SK-N-SH treated with all-trans-retinoic acid at 6 μM for 48 hours (cell line): ENCODE measurements around the gene VMP1.

Source experiments
- ATAC-seq: fragments of 200-7000 bp; cut with Tn5 transposase; 3 replicates; pipeline ENCODE4 v1.9.1; 2020; ENCODE audit warnings: mild to moderate bottlenecking, moderate library complexity
- ARNTL ChIP-seq: fragments of 450-650 bp; formaldehyde crosslinking; IDR thresholded peaks from 2 replicates; pipeline ENCODE4 v1.5.0; 2020; ENCODE audit warnings: low read depth, mild to moderate bottlenecking, moderate library complexity, borderline replicate concordance
- CSDC2 ChIP-seq: fragments of 250-450 bp; sonication (Bioruptor Pico); IDR thresholded peaks from 2 replicates; pipeline ENCODE4 v1.5.0; 2020; ENCODE audit warnings: mild to moderate bottlenecking, moderate library complexity
- CSRNP3 ChIP-seq: fragments of 250-450 bp; sonication (Bioruptor Pico); IDR thresholded peaks from 2 replicates; pipeline ENCODE4 v1.5.1; 2021; ENCODE audit warnings: mild to moderate bottlenecking, moderate library complexity
- ESRRG ChIP-seq: fragments of 250-450 bp; sonication (Bioruptor Pico); IDR thresholded peaks from 2 replicates; pipeline ENCODE4 v1.6.1; 2021; ENCODE audit warnings: mild to moderate bottlenecking
- GLIS3 ChIP-seq: fragments of 250-450 bp; sonication (Bioruptor Pico); IDR thresholded peaks from 2 replicates; pipeline ENCODE4 v1.5.0; 2020; ENCODE audit warnings: mild to moderate bottlenecking, moderate library complexity
- ISL1 ChIP-seq: fragments of 250-450 bp; sonication (Bioruptor Pico); IDR thresholded peaks from 2 replicates; pipeline ENCODE4 v2.1.2; 2022; ENCODE audit warnings: mild to moderate bottlenecking, moderate library complexity
- OSR1 ChIP-seq: fragments of 250-450 bp; sonication (Bioruptor Pico); IDR thresholded peaks from 2 replicates; pipeline ENCODE4 v1.8.0; 2022; ENCODE audit warnings: moderate library complexity, mild to moderate bottlenecking, inconsistent platforms
- PPARA ChIP-seq: fragments of 250-450 bp; sonication (Bioruptor Pico); IDR thresholded peaks from 2 replicates; pipeline ENCODE4 v1.5.0; 2020; ENCODE audit warnings: mild to moderate bottlenecking, borderline replicate concordance
- RARB ChIP-seq: fragments of 250-450 bp; sonication (Bioruptor Pico); IDR thresholded peaks from 2 replicates; pipeline ENCODE4 v1.8.0; 2021; ENCODE audit warnings: mild to moderate bottlenecking, moderate library complexity
- SNAI2 ChIP-seq: fragments of 250-450 bp; sonication (Bioruptor Pico); IDR thresholded peaks from 2 replicates; pipeline ENCODE4 v1.5.0; 2020; ENCODE audit warnings: mild to moderate bottlenecking, moderate library complexity
- TCF4 ChIP-seq: fragments of 250-450 bp; sonication (Bioruptor Pico); IDR thresholded peaks from 2 replicates; pipeline ENCODE4 v1.8.0; 2021; ENCODE audit warnings: mild to moderate bottlenecking, moderate library complexity, borderline replicate concordance
- TOX ChIP-seq: fragments of 250-450 bp; sonication (Bioruptor Pico); IDR thresholded peaks from 2 replicates; pipeline ENCODE4 v1.8.0; 2021; ENCODE audit warnings: mild to moderate bottlenecking, moderate library complexity, borderline replicate concordance
- TSHZ2 ChIP-seq: fragments of 250-450 bp; sonication (Bioruptor Pico); IDR thresholded peaks from 2 replicates; pipeline ENCODE4 v1.5.0; 2020; ENCODE audit warnings: mild to moderate bottlenecking, moderate library complexity
- ZC3H10 ChIP-seq: fragments of 250-450 bp; sonication (Bioruptor Pico); IDR thresholded peaks from 2 replicates; pipeline ENCODE4 v1.5.1; 2021; ENCODE audit warnings: mild to moderate bottlenecking, moderate library complexity
- ZFP3 ChIP-seq: fragments of 250-450 bp; sonication (Bioruptor Pico); IDR thresholded peaks from 2 replicates; pipeline ENCODE4 v1.5.0; 2020; ENCODE audit warnings: mild to moderate bottlenecking, moderate library complexity
- ZFP30 ChIP-seq: fragments of 450-650 bp; formaldehyde crosslinking; IDR thresholded peaks from 2 replicates; pipeline ENCODE4 v1.5.0; 2022; ENCODE audit warnings: mild to moderate bottlenecking, moderate library complexity
- ZNF565 ChIP-seq: fragments of 450-650 bp; formaldehyde crosslinking; conservative IDR thresholded peaks from 2 replicates; pipeline ENCODE4 v1.5.0; 2020; ENCODE audit warnings: low read depth, mild to moderate bottlenecking, moderate library complexity
- ZNF70 ChIP-seq: fragments of 450-650 bp; formaldehyde crosslinking; IDR thresholded peaks from 2 replicates; pipeline ENCODE4 v1.5.0; 2020; ENCODE audit warnings: mild to moderate bottlenecking, moderate library complexity
- ZNF8 ChIP-seq: fragments of 450-650 bp; formaldehyde crosslinking; IDR thresholded peaks from 2 replicates; pipeline ENCODE4 v1.5.0; 2020; ENCODE audit warnings: mild to moderate bottlenecking, moderate library complexity
- TF ChIP-seq, protein P1 (sequence below): fragments of 250-450 bp; sonication (Bioruptor Pico); IDR thresholded peaks from 2 replicates; pipeline ENCODE4 v1.8.0; 2021; ENCODE audit warnings: low read depth, mild to moderate bottlenecking, moderate library complexity, borderline replicate concordance
- TF ChIP-seq, protein P2 (sequence below): fragments of 250-450 bp; sonication (Bioruptor Pico); IDR thresholded peaks from 2 replicates; pipeline ENCODE4 v1.5.1; 2020; ENCODE audit warnings: low read depth, mild to moderate bottlenecking, moderate library complexity
- TF ChIP-seq, protein P3 (sequence below): fragments of 250-450 bp; sonication (Bioruptor Pico); IDR thresholded peaks from 2 replicates; pipeline ENCODE4 v1.8.0; 2020; ENCODE audit warnings: mild to moderate bottlenecking, moderate library complexity, borderline replicate concordance

The VMP1 gene

GRCh38 chr17:59737324-59737723, 29.9 kb downstream of the VMP1 start:
- no peak for ATAC-seq

DNA sequence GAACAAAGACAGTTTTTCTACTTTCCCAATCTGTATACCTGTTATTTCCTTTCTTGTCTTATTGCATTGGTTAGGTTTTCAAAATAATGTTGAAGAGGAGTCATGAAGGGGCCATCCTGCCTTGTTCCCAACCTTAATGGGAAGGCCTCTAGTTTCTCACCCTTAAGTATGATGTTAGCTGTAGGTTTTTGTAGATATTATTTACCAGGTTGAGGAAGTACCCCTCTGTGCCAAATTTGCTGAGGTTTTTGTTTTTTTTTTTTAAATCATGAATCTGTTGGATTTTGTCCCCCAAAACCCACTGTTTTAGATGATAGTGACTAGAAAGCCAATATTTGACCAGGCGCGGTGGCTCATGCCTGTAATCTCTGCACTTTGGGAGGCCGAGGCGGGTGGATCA, 36.4 kb downstream of the VMP1 start:
- TF ChIP-seq TCF4 (CRISPR knock-in tag), result no peak
- TF ChIP-seq ZNF565 (CRISPR knock-in tag), result no peak
- no peak for TF ChIP-seq PPARA
- TF ChIP-seq, protein P1, sequence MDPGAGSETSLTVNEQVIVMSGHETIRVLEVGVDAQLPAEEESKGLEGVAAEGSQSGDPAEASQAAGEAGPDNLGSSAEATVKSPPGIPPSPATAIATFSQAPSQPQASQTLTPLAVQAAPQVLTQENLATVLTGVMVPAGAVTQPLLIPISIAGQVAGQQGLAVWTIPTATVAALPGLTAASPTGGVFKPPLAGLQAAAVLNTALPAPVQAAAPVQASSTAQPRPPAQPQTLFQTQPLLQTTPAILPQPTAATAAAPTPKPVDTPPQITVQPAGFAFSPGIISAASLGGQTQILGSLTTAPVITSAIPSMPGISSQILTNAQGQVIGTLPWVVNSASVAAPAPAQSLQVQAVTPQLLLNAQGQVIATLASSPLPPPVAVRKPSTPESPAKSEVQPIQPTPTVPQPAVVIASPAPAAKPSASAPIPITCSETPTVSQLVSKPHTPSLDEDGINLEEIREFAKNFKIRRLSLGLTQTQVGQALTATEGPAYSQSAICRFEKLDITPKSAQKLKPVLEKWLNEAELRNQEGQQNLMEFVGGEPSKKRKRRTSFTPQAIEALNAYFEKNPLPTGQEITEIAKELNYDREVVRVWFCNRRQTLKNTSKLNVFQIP (CRISPR knock-in tag), result no peak
- no peak for TF ChIP-seq SNAI2
- TF ChIP-seq ZFP30 (CRISPR knock-in tag), result no peak
- no peak for TF ChIP-seq CSDC2 (CRISPR knock-in tag)
- TF ChIP-seq ISL1, result no peak
- TF ChIP-seq TOX (CRISPR knock-in tag), result no peak
- TF ChIP-seq, protein P2, sequence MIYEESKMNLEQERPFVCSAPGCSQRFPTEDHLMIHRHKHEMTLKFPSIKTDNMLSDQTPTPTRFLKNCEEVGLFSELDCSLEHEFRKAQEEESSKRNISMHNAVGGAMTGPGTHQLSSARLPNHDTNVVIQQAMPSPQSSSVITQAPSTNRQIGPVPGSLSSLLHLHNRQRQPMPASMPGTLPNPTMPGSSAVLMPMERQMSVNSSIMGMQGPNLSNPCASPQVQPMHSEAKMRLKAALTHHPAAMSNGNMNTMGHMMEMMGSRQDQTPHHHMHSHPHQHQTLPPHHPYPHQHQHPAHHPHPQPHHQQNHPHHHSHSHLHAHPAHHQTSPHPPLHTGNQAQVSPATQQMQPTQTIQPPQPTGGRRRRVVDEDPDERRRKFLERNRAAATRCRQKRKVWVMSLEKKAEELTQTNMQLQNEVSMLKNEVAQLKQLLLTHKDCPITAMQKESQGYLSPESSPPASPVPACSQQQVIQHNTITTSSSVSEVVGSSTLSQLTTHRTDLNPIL (CRISPR knock-in tag), result no peak
- TF ChIP-seq OSR1, result no peak
- TF ChIP-seq ARNTL, result no peak
- ATAC-seq, result no peak

More at GRCh38 chr17:59737324-59737723, 29.9 kb downstream of the VMP1 start:
- TF ChIP-seq TCF4 (CRISPR knock-in tag), result no peak
- no peak for TF ChIP-seq GLIS3 (CRISPR knock-in tag)
- TF ChIP-seq, protein P1 (CRISPR knock-in tag), result no peak
- no peak for TF ChIP-seq RARB (CRISPR knock-in tag)
- TF ChIP-seq ZFP30 (CRISPR knock-in tag), result no peak
- TF ChIP-seq ZC3H10 (CRISPR knock-in tag), result no peak
- TF ChIP-seq CSRNP3 (CRISPR knock-in tag), result no peak
- TF ChIP-seq ISL1, result no peak

DNA sequence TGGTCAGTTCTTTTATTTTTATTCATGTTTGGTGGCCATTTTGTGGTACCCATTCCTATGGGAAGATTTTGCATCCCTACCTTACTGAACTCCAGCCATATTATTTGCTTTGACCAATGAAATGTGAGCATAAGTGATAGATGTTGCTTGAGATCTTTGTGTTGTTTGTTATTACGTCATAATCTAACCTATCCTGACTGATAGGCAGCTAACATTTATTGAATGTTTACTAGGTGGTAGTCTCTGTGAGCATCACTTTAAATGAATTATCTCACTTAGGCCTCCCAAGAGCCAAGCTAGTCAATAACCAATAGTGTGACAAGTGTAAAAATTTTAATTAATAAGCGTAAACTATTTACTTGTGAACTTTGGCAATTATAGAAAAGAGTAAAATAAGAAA, 37.6 kb downstream of the VMP1 start:
- TF ChIP-seq CSRNP3 (CRISPR knock-in tag) (no peak), GLIS3 (CRISPR knock-in tag) (no peak), ZC3H10 (CRISPR knock-in tag) (no peak), TCF4 (CRISPR knock-in tag) (no peak), ZNF565 (CRISPR knock-in tag) (no peak), RARB (CRISPR knock-in tag) (no peak), ESRRG (CRISPR knock-in tag) (no peak), ISL1 (no peak), ZNF8 (CRISPR knock-in tag) (no peak)
- TF ChIP-seq, all 23 proteins: peak for 0
- ATAC-seq, result no peak

DNA sequence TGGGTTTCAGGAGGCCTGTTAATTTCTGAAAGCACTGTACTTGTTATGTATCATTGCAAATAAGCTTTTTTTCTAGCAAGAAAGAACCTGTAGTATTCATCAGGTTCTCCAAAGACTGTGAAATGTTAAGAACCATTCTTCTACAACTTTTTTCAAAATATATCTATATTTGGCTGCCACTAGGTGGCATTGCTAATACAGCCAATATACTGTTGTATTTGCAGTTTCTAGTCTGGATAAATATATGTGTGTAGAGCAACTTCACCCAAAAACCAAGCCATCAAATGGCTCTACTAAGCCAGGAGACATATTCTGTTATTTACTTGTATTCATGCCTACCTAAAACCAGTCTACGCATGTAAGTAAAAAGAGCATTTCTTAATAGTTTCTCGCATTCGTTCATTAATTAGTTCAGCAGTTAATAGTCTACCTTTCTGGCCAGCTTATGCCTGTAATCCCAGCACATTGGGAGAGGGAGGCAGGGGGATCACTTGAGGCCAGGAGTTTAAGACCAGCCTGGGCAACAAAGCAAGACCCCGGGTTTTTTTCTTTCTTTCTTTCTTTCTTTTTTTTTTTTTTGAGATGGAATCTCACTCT, 39.5 kb downstream of the VMP1 start:
- peak; percentile 90 for ATAC-seq
- TF ChIP-seq ZFP3 (CRISPR knock-in tag), result no peak
- TF ChIP-seq TSHZ2 (CRISPR knock-in tag), result no peak
- no peak for TF ChIP-seq TOX (CRISPR knock-in tag)
- TF ChIP-seq TCF4 (CRISPR knock-in tag), result no peak
- TF ChIP-seq OSR1, result no peak
- TF ChIP-seq, protein P3, sequence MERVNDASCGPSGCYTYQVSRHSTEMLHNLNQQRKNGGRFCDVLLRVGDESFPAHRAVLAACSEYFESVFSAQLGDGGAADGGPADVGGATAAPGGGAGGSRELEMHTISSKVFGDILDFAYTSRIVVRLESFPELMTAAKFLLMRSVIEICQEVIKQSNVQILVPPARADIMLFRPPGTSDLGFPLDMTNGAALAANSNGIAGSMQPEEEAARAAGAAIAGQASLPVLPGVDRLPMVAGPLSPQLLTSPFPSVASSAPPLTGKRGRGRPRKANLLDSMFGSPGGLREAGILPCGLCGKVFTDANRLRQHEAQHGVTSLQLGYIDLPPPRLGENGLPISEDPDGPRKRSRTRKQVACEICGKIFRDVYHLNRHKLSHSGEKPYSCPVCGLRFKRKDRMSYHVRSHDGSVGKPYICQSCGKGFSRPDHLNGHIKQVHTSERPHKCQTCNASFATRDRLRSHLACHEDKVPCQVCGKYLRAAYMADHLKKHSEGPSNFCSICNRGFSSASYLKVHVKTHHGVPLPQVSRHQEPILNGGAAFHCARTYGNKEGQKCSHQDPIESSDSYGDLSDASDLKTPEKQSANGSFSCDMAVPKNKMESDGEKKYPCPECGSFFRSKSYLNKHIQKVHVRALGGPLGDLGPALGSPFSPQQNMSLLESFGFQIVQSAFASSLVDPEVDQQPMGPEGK, result no peak
- no peak for TF ChIP-seq CSDC2 (CRISPR knock-in tag)
- no peak for TF ChIP-seq SNAI2
- no peak for TF ChIP-seq ZNF8 (CRISPR knock-in tag)
- TF ChIP-seq ZNF70 (CRISPR knock-in tag), result no peak
- no peak for TF ChIP-seq PPARA
